Stomach smooth muscle (tissue), 2 donors: ENCODE results near the gene SLC37A1.

Experiments used
- H3K27ac ChIP-seq: one replicate; pipeline ENCODE4 v1.7.0; 2013; ENCODE audit warnings: mild to moderate bottlenecking, low read length, inconsistent platforms
- H3K27me3 ChIP-seq, 2 donors: one replicate each; pipeline ENCODE4 v1.7.0; 2013; ENCODE audit warnings: low read length in 2 of 2; ENCODE audit not compliant: insufficient read depth in 2 of 2, control insufficient read depth in 1 of 2
- H3K36me3 ChIP-seq, 2 donors: one replicate each; pipeline ENCODE4 v1.7.0; 2013; ENCODE audit warnings: low read length in 2 of 2; ENCODE audit not compliant: control insufficient read depth in 2 of 2, insufficient read depth in 2 of 2
- H3K4me1 ChIP-seq: one replicate; pipeline ENCODE4 v1.7.0; 2013; ENCODE audit warnings: low read length; ENCODE audit not compliant: control insufficient read depth, insufficient read depth
- H3K4me3 ChIP-seq, 2 donors: one replicate each; pipeline ENCODE4 v1.7.0; 2013; ENCODE audit warnings: low read length in 2 of 2
- H3K9ac ChIP-seq, 2 donors: one replicate each; pipeline ENCODE4 v1.7.0; 2013; ENCODE audit warnings: low read length in 2 of 2, mild to moderate bottlenecking in 1 of 2
- H3K9me3 ChIP-seq, 2 donors: one replicate each; pipeline ENCODE4 v1.7.0; 2013; ENCODE audit warnings: low read length in 2 of 2; ENCODE audit not compliant: control insufficient read depth in 2 of 2
- donor health status: healthy.
- donor health status: Pancreatic carcinoma.

The SLC37A1 gene

DNA sequence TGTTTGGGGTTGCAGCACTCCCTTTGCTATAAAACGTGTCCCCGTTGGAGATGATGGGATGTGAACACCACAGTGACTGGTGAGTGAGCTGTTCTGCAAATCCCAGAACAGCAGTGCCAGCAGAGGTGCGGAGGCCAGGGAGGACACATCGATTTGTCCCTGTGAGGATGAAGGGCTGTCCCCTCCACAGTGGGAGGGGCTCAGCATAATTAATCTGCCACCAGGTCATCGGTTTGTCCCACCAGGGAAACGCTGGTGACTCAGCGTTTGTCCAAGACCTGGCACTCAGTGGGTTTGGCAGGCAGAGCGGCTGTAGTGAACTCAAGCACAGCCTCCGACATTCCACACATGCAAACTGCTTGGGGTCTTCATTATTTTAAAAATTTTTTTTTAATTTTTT, 117.0 kb downstream of the SLC37A1 start:
- H3K4me3 ChIP-seq, result no peak overlapping the region
- no peaks in the 10 kb centered on the region for H3K36me3 ChIP-seq
- no peaks in the 10 kb centered on the region for H3K4me1 ChIP-seq
- no peak overlapping the region for H3K27ac ChIP-seq
- H3K9ac ChIP-seq, result no peak overlapping the region
- no peaks in the 10 kb centered on the region for H3K9me3 ChIP-seq
- H3K27me3 ChIP-seq, result peaks cover 0 to 6% of the 10 kb centered on the region in 2 donors
